ENCODE data around the gene ZNF891. TPM values are rescaled to one million over a fixed set of nuclear protein-coding genes. Genes with fewer than 3 reads are reported as not detected.

The ZNF891 gene
- total RNA-seq, 1 experiment from 2014 or later: 0.02 TPM

DNA sequence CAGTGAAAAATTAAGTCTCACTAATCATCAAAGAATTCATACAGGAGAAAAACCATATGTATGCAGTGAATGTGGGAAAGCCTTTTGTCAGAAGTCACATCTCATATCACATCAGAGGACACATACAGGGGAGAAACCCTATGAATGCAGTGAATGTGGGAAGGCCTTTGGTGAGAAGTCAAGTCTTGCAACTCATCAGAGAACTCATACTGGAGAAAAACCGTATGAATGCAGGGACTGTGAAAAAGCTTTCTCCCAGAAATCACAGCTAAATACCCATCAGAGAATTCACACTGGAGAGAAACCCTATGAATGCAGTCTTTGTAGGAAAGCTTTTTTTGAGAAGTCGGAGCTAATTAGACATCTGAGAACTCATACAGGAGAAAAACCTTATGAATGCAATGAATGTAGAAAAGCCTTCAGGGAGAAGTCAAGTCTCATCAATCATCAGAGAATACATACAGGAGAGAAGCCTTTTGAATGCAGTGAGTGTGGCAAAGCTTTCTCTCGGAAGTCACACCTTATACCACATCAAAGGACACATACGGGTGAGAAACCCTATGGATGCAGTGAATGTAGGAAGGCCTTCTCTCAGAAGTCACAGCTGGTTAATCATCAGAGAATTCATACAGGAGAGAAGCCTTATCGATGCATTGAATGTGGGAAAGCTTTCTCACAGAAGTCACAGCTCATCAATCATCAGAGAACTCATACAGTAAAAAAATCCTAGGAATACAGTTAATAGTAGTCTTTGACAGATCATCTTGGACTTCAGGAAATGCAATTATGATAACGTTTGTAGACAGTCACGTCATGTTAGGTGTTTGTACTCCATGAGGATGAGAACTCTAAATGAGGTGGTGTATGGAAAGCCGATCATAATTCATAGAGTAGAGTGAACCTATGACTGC lies 71.6 kb downstream of the ZNF891 start:
- Histone ChIP-seq H2AFZ (ENCODE audit: low read depth, low read length, poor library complexity, severe bottlenecking) (no peak overlapping the region), H3K9ac (ENCODE audit: low read length) (no peak overlapping the region), H3K4me3 (replicated peaks in 1 of 2; ENCODE audit: low read depth in 1 of 2, low read length in 2 of 2) (no peak overlapping the region), H3K9me2 (ENCODE audit: insufficient read depth) (no peaks in the 10 kb centered on the region), H3K79me2 (ENCODE audit: insufficient read depth, low read length) (no peaks in the 10 kb centered on the region), H3K27me3 (ENCODE audit: insufficient read depth, low read length) (no peaks in the 10 kb centered on the region), H3K4me2 (ENCODE audit: low read length) (no peak overlapping the region), H4K20me1 (ENCODE audit: insufficient read depth) (no peaks in the 10 kb centered on the region), H3K27ac (ENCODE audit: low read depth, low read length) (no peak overlapping the region), H3K36me3 (ENCODE audit: control insufficient read depth in 1 of 2, insufficient read depth in 2 of 2, low read length in 2 of 2) (peaks cover 0 to 15% of the 10 kb centered on the region in 2 experiments; a peak in 3 of 4 replicates), H3K4me1 (ENCODE audit: control insufficient read depth in 1 of 2, insufficient read depth in 2 of 2, low read length in 2 of 2) (no peaks in the 10 kb centered on the region), H3K9me3 (ENCODE audit: control insufficient read depth in 1 of 2, insufficient read depth in 1 of 2, low read depth in 1 of 2, low read length in 2 of 2) (peaks cover 59 to 80% of the 10 kb centered on the region in 2 experiments)
- no TSS peak for BruUV-seq (replicated peaks)
- intact Hi-C loops (cut with micrococcal nuclease): no loop called here
- ChIA-PET CTCF (no interaction called here), RAD21 (ENCODE audit: low non-redundant PET in 1 of 2, low total read pairs in 2 of 2, uncharacterized antibody in 2 of 2, unreplicated experiment in 2 of 2) (no interaction called here), POLR2A (no interaction called here)
- TF ChIP-seq ZNF274 (IDR thresholded peaks at IDR 0.05; ENCODE audit: low read depth, low read length) (peak; percentile 100), CBX3 (IDR thresholded peaks at IDR 0.05; ENCODE audit: low read depth) (peak; percentile 11; the same call in 1 of the 2 replicates), CTCF (IDR thresholded peaks at IDR 0.05 in 2 of 3, conservative IDR thresholded peaks at IDR 0.05 in 1 of 3; ENCODE audit: borderline replicate concordance in 1 of 3, insufficient read depth in 1 of 3, low read depth in 2 of 3, low read length in 2 of 3) (no peak)
- no peak for DNase-seq (ENCODE audit: low read depth, low spot score)
- ATAC-seq: no peak

DNA sequence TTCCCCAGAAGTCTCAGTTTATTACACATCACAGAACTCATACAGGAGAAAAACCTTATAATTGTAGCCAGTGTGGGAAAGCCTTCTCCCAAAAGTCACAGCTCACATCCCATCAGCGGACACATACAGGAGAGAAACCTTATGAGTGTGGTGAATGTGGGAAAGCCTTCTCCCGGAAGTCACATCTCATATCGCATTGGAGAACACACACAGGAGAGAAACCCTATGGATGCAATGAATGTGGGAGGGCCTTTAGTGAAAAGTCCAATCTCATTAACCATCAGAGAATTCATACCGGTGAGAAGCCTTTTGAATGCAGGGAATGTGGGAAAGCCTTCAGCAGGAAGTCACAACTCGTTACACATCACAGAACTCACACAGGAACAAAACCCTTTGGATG lies 72.6 kb downstream of the ZNF891 start:
- DNase-seq (ENCODE audit: low read depth, low spot score) (no peak), ATAC-seq (no peak)
- BruUV-seq (replicated peaks): no TSS peak
- H3K9me2 ChIP-seq (ENCODE audit: insufficient read depth): no peaks in the 10 kb centered on the region
- no peaks in the 10 kb centered on the region for H3K4me1 ChIP-seq (ENCODE audit: control insufficient read depth in 1 of 2, insufficient read depth in 2 of 2, low read length in 2 of 2)
- H3K4me3 ChIP-seq (replicated peaks in 1 of 2; ENCODE audit: low read depth in 1 of 2, low read length in 2 of 2): no peak overlapping the region
- H3K36me3 ChIP-seq (ENCODE audit: control insufficient read depth in 1 of 2, insufficient read depth in 2 of 2, low read length in 2 of 2): peaks cover 0 to 21% of the 10 kb centered on the region in 2 experiments; a peak in 3 of 4 replicates
- POLR2A ChIA-PET: no interaction called here
- H3K4me2 ChIP-seq (ENCODE audit: low read length): no peak overlapping the region
- H3K9ac ChIP-seq (ENCODE audit: low read length): no peak overlapping the region
- RAD21 ChIA-PET (ENCODE audit: low non-redundant PET in 1 of 2, low total read pairs in 2 of 2, uncharacterized antibody in 2 of 2, unreplicated experiment in 2 of 2): no interaction called here
- CTCF ChIA-PET: no interaction called here
- H3K79me2 ChIP-seq (ENCODE audit: insufficient read depth, low read length): no peaks in the 10 kb centered on the region
- intact Hi-C loops (cut with micrococcal nuclease): no loop called here
- H3K27me3 ChIP-seq (ENCODE audit: insufficient read depth, low read length): no peaks in the 10 kb centered on the region
- no peak overlapping the region for H2AFZ ChIP-seq (ENCODE audit: low read depth, low read length, poor library complexity, severe bottlenecking)
- H3K27ac ChIP-seq (ENCODE audit: low read depth, low read length): no peak overlapping the region
- no peaks in the 10 kb centered on the region for H4K20me1 ChIP-seq (ENCODE audit: insufficient read depth)
- peaks cover 56 to 75% of the 10 kb centered on the region in 2 experiments for H3K9me3 ChIP-seq (ENCODE audit: control insufficient read depth in 1 of 2, insufficient read depth in 1 of 2, low read depth in 1 of 2, low read length in 2 of 2)
- TF ChIP-seq TCF7L2 (IDR thresholded peaks at IDR 0.05; ENCODE audit: borderline replicate concordance, extremely low read depth, insufficient read depth, insufficient read length) (no peak), CEBPB (IDR thresholded peaks at IDR 0.05; ENCODE audit: low read depth) (no peak), JUND (IDR thresholded peaks at IDR 0.05) (no peak), SIN3A (IDR thresholded peaks at IDR 0.05; ENCODE audit: low read depth) (no peak), ZBTB33 (IDR thresholded peaks at IDR 0.05; ENCODE audit: extremely low read depth, insufficient replicate concordance, low read length) (no peak), EGR1 (IDR thresholded peaks at IDR 0.05; ENCODE audit: low read depth) (no peak), SP1 (IDR thresholded peaks at IDR 0.05; ENCODE audit: low read depth) (no peak), YY1 (IDR thresholded peaks at IDR 0.05; ENCODE audit: extremely low read depth, insufficient replicate concordance, low read depth, low read length) (no peak), POLR2AphosphoS5 (IDR thresholded peaks at IDR 0.05; ENCODE audit: low read depth, low read length) (no peak), RAD21 (IDR thresholded peaks at IDR 0.05; ENCODE audit: low read depth) (no peak), ELF1 (IDR thresholded peaks at IDR 0.05; ENCODE audit: borderline replicate concordance, low read depth) (no peak), MAX (IDR thresholded peaks at IDR 0.05) (no peak), EZH2 (IDR thresholded peaks at IDR 0.05) (no peak), POLR2A (IDR thresholded peaks at IDR 0.05; ENCODE audit: borderline replicate concordance, extremely low read depth, insufficient read depth, insufficient read length) (no peak)

Data from HCT116 (cell line).